ENCODE results near the gene NPTXR. TPM values are rescaled to one million over a fixed set of nuclear protein-coding genes. Genes with fewer than 3 reads are reported as not detected.
A peak's percentile ranks its signal among the peaks of the same experiment; 100 is the strongest.
"Not testable (repeated sequence)": the region's sequence is repeated elsewhere in the genome, so short reads cannot be mapped to it uniquely, and the experiment has no call there.

The NPTXR gene
- total and polyA plus RNA-seq, 2 donors = 0.28 to 1.3 TPM

DNA sequence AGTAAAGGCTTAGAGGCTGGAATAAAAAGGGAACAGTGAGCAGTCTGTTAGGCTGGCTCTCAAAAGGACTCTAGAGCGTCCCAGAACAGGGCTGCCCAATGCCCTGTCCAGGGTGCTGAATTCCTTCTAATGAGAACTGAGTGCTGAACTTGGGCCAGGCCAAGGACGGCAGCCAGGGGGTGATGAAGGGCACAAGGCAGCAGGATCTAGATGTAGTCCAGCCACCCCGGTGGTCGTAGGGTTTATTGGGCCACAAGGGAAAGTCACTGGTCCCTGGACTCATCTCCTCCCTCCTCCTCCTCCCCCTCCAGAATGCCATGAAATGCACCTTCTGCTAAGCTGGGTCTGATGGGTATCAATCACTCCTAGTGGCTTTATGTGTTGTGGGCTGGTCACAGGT is 19.2 kb downstream of the NPTXR start:
- H3K9me3 ChIP-seq (ENCODE audit: control insufficient read depth in 2 of 2, insufficient read depth in 1 of 2, low read length in 1 of 2) = no peaks in the 10 kb centered on the region
- no peaks in the 10 kb centered on the region for H3K4me1 ChIP-seq (ENCODE audit: control insufficient read depth in 2 of 2, insufficient read depth in 2 of 2, low read length in 2 of 2)
- H3K36me3 ChIP-seq (ENCODE audit: control insufficient read depth in 2 of 2, insufficient read depth in 2 of 2, low read length in 1 of 2) = no peaks in the 10 kb centered on the region
- 9% methylated on average over 4 of the region's 4 CpGs for WGBS
- DNase-seq (ENCODE audit: low read depth in 6 of 9, low spot score in 9 of 9) = peak; percentile 24 to 84 (median 65)
- no peak overlapping the region for H3K4me3 ChIP-seq (ENCODE audit: low read length in 2 of 2)
- peaks cover 0 to 9% of the 10 kb centered on the region in 2 donors for H3K27me3 ChIP-seq (ENCODE audit: control insufficient read depth in 2 of 2, insufficient read depth in 1 of 2, low read length in 1 of 2)
- H3K27ac ChIP-seq (ENCODE audit: low read depth in 1 of 2, low read length in 1 of 2) = no peak overlapping the region

DNA sequence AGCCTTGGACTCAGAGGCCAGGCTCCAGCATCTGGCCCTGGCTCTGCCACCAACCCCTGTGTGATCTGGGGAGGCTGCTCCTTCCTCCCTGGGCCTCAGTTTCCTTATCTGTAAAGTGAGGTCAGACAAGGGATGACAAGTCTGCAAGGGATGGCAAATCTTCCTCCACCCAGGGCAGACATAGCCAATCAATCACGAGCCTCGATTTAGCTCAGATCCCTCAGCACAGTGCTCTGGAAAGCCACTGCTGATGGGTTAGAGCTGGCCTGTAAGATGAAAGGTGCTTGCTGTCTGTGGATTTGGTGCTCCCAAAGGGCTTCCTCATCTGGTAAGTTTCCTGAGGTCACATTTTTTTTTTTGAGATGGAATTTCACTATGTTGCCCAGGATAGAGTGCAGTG is 20.2 kb downstream of the NPTXR start:
- H3K36me3 ChIP-seq (ENCODE audit: control insufficient read depth in 2 of 2, insufficient read depth in 2 of 2, low read length in 1 of 2) = no peaks in the 10 kb centered on the region
- H3K4me1 ChIP-seq (ENCODE audit: control insufficient read depth in 2 of 2, insufficient read depth in 2 of 2, low read length in 2 of 2) = no peaks in the 10 kb centered on the region
- H3K9me3 ChIP-seq (ENCODE audit: control insufficient read depth in 2 of 2, insufficient read depth in 1 of 2, low read length in 1 of 2) = no peaks in the 10 kb centered on the region
- 96% methylated on average over 2 of the region's 2 CpGs for WGBS
- no peak overlapping the region for H3K4me3 ChIP-seq (ENCODE audit: low read length in 2 of 2)
- DNase-seq (ENCODE audit: low read depth in 6 of 9, low spot score in 9 of 9) = no peak
- H3K27me3 ChIP-seq (ENCODE audit: control insufficient read depth in 2 of 2, insufficient read depth in 1 of 2, low read length in 1 of 2) = peaks cover 0 to 14% of the 10 kb centered on the region in 2 donors
- H3K27ac ChIP-seq (ENCODE audit: low read depth in 1 of 2, low read length in 1 of 2) = no peak overlapping the region

DNA sequence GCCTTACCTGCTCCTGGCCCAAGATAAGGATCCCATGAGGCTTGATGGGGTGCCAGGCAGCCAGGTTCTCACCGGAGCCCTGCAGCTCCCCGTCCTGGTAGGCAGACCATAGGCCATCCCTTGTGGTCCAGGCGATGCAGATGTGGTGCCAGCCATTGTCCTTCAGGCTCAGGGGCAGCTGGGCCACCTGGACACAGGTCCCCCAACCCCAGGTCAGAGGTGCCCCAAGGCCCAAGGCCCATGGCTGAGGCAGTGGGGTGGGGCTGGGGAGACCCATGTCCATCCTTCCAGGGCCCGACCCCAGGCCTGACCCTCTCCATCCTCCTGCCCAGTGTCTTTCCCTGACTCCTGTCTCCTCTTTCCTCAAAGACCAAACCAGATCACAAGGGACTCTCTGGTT is 20.8 kb downstream of the NPTXR start:
- no peak overlapping the region for H3K27ac ChIP-seq (ENCODE audit: low read depth in 1 of 2, low read length in 1 of 2)
- DNase-seq (ENCODE audit: low read depth in 6 of 9, low spot score in 9 of 9) = no peak
- H3K4me3 ChIP-seq (ENCODE audit: low read length in 2 of 2) = no peak overlapping the region
- no peaks in the 10 kb centered on the region for H3K9me3 ChIP-seq (ENCODE audit: control insufficient read depth in 2 of 2, insufficient read depth in 1 of 2, low read length in 1 of 2)
- 98% methylated on average over 4 of the region's 4 CpGs for WGBS
- no peaks in the 10 kb centered on the region for H3K36me3 ChIP-seq (ENCODE audit: control insufficient read depth in 2 of 2, insufficient read depth in 2 of 2, low read length in 1 of 2)
- no peaks in the 10 kb centered on the region for H3K4me1 ChIP-seq (ENCODE audit: control insufficient read depth in 2 of 2, insufficient read depth in 2 of 2, low read length in 2 of 2)
- H3K27me3 ChIP-seq (ENCODE audit: control insufficient read depth in 2 of 2, insufficient read depth in 1 of 2, low read length in 1 of 2) = peaks cover 0 to 12% of the 10 kb centered on the region in 2 donors

DNA sequence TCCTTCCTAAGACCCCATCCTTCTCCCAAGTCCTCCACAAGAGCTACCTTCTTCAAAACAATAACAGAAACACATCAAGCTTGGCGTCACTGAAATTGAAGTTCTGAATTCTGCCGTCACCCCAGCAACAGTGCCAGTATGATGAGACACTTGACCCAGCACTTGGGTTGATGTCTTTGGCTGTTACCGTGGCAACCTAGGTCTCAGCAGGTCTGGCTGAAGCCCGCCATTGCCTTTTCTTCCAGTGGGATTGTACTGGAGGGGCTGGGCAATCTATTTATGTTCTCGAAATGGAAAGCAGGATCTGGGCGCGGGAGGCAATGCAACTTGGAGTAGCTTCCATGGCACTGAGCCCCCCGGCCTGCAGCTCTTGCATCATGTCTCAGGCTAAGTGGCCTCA is 23.8 kb downstream of the NPTXR start:
- H3K4me3 ChIP-seq (ENCODE audit: low read length in 2 of 2) = no peak overlapping the region
- no peaks in the 10 kb centered on the region for H3K36me3 ChIP-seq (ENCODE audit: control insufficient read depth in 2 of 2, insufficient read depth in 2 of 2, low read length in 1 of 2)
- no peak for DNase-seq (ENCODE audit: low read depth in 6 of 9, low spot score in 9 of 9)
- no peaks in the 10 kb centered on the region for H3K9me3 ChIP-seq (ENCODE audit: control insufficient read depth in 2 of 2, insufficient read depth in 1 of 2, low read length in 1 of 2)
- peaks cover 0 to 10% of the 10 kb centered on the region in 2 donors for H3K27me3 ChIP-seq (ENCODE audit: control insufficient read depth in 2 of 2, insufficient read depth in 1 of 2, low read length in 1 of 2)
- H3K27ac ChIP-seq (ENCODE audit: low read depth in 1 of 2, low read length in 1 of 2) = no peak overlapping the region
- WGBS = 92% methylated on average over 8 of the region's 8 CpGs
- no peaks in the 10 kb centered on the region for H3K4me1 ChIP-seq (ENCODE audit: control insufficient read depth in 2 of 2, insufficient read depth in 2 of 2, low read length in 2 of 2)

DNA sequence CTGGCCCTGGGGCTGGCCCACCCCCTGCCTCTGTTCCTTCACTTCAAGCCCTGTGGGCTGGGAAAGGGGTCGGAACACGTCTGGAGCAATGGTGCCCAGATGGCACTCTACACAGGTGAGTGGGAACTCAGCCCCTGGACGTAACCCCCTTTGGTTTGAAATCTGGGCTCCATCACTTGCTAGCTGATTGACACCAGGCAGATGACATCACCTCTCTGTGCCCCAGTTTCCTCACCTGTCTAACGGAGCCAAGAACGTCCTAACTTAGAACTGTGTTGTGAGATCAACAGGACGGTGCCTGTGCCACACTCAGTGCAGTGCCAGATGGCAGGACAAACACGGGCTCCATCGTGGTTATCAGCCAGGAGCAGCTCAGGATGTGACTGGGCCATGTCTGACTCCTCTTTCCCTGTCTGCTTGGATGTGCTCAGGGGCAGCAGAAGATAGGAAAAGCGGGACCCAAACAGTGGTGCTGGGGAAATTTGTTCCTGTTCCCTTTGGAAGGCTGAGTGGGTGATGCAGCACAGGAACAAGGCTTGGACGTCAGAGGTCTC is 24.4 kb downstream of the NPTXR start:
- Histone ChIP-seq H3K4me1 (ENCODE audit: control insufficient read depth in 2 of 2, insufficient read depth in 2 of 2, low read length in 2 of 2) (no peaks in the 10 kb centered on the region), H3K27me3 (ENCODE audit: control insufficient read depth in 2 of 2, insufficient read depth in 1 of 2, low read length in 1 of 2) (peaks cover 0 to 11% of the 10 kb centered on the region in 2 donors), H3K36me3 (ENCODE audit: control insufficient read depth in 2 of 2, insufficient read depth in 2 of 2, low read length in 1 of 2) (no peaks in the 10 kb centered on the region)

DNA sequence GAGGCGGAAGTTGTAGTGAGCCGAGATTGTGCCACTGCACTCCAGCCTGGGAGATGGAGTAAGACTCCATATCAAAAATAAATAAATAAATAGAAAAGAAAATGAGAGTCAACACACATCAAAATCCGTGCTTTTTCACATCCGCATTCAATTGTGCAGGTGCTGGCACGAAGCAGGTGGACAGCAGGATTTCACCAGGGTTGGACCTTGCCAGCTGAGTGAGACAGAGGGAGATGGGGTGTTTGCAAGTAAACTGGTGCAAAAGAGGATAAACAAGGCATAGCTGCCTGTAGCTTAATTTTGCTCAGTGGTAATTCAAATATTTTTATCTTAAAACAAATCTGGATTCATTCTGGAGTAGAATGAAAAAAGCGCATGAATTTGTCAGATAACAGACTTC is 26.6 kb downstream of the NPTXR start:
- H3K9me3 ChIP-seq (ENCODE audit: control insufficient read depth in 2 of 2, insufficient read depth in 1 of 2, low read length in 1 of 2) = no peaks in the 10 kb centered on the region
- peaks cover 0 to 11% of the 10 kb centered on the region in 2 donors for H3K27me3 ChIP-seq (ENCODE audit: control insufficient read depth in 2 of 2, insufficient read depth in 1 of 2, low read length in 1 of 2)
- H3K4me1 ChIP-seq (ENCODE audit: control insufficient read depth in 2 of 2, insufficient read depth in 2 of 2, low read length in 2 of 2) = no peaks in the 10 kb centered on the region
- no peak for DNase-seq (ENCODE audit: low read depth in 6 of 9, low spot score in 9 of 9)
- WGBS = 93% methylated on average over 6 of the region's 6 CpGs
- H3K4me3 ChIP-seq (ENCODE audit: low read length in 2 of 2) = no peak overlapping the region
- H3K36me3 ChIP-seq (ENCODE audit: control insufficient read depth in 2 of 2, insufficient read depth in 2 of 2, low read length in 1 of 2) = no peaks in the 10 kb centered on the region
- H3K27ac ChIP-seq (ENCODE audit: low read depth in 1 of 2, low read length in 1 of 2) = no peak overlapping the region

More for the DNA sequence above, 24.4 kb downstream of the NPTXR start:
- no peak for DNase-seq (ENCODE audit: low read depth in 6 of 9, low spot score in 9 of 9)
- H3K9me3 ChIP-seq (ENCODE audit: control insufficient read depth in 2 of 2, insufficient read depth in 1 of 2, low read length in 1 of 2) = no peaks in the 10 kb centered on the region
- 91% methylated on average over 10 of the region's 10 CpGs for WGBS
- H3K4me3 ChIP-seq (ENCODE audit: low read length in 2 of 2) = no peak overlapping the region
- no peak overlapping the region for H3K27ac ChIP-seq (ENCODE audit: low read depth in 1 of 2, low read length in 1 of 2)

DNA sequence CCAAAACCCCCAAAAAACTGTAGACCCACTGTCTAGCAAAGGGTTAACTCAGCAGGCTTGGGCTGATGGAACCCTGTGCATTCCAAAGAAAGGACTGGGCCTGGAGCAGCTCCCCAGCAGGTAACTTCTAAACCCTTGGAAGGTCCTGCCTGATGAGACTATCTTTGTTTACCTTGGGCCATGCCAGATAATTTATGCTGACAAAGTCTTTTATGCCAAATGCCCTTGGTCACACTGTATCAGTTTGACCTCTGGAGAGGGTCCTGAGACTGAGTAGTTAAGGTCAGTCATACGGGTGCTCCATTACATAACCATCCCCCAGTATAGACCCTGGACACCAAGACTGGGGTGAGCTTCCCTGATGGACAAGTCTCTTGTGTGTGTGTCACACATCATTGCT is 28.0 kb downstream of the NPTXR start:
- 76% methylated on average over 1 of the region's 1 CpG for WGBS

DNA sequence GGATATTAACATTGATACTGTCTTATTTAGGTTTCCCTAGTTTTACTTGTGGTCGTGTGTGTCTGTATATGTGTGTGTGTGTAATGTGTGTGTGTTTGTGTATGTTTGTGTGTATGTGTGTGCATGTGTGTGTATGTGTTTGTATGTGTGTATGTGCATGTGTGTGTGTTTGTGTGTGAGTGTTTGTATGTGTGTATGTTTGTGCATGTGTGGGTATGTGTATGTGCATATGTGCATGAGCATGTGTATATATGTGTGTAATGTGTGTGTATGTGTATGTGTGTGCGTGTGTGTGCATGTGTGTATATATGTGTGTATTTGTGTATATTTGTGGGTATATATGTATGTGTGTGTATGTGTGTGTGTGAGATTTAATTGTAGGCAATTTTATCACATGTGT is 32.6 kb downstream of the NPTXR start:
- no peak for DNase-seq (ENCODE audit: low read depth in 6 of 9, low spot score in 9 of 9)
- WGBS = 89% methylated on average over 2 of the region's 2 CpGs

More for the DNA sequence above, 28.0 kb downstream of the NPTXR start:
- H3K4me3 ChIP-seq (ENCODE audit: low read length in 2 of 2) = no peak overlapping the region
- no peak overlapping the region for H3K27ac ChIP-seq (ENCODE audit: low read depth in 1 of 2, low read length in 1 of 2)
- no peak for DNase-seq (ENCODE audit: low read depth in 6 of 9, low spot score in 9 of 9)
- H3K9me3 ChIP-seq (ENCODE audit: control insufficient read depth in 2 of 2, insufficient read depth in 1 of 2, low read length in 1 of 2) = no peaks in the 10 kb centered on the region
- no peaks in the 10 kb centered on the region for H3K4me1 ChIP-seq (ENCODE audit: control insufficient read depth in 2 of 2, insufficient read depth in 2 of 2, low read length in 2 of 2)
- H3K27me3 ChIP-seq (ENCODE audit: control insufficient read depth in 2 of 2, insufficient read depth in 1 of 2, low read length in 1 of 2) = peaks cover 0 to 11% of the 10 kb centered on the region in 2 donors
- H3K36me3 ChIP-seq (ENCODE audit: control insufficient read depth in 2 of 2, insufficient read depth in 2 of 2, low read length in 1 of 2) = no peaks in the 10 kb centered on the region

DNA sequence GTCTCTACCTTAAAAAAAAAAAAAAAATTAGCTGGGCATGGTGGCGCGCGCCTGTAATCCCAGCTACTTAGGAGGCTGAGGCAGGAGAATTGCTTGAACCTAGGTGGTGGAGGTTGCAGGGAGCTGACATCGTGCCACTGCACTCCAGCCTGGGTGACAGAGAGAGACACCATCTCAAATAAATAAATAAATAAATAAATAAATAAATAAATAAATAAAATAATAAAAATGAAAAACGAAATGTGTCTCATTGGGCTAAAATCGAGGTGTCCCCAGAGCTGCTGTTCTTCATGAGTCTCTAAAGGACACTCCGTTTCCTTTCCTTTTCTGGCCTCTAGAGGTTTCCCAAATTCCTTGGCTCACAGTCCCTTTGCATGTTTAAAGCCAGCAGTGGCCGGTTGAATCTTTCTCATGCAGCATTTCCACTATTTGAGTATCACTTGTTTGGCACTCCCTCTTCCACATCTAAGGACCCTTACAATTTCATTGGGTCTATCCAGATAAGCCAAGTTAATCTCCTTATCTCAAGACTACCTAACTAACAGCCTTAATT is 38.7 kb downstream of the NPTXR start:
- peaks cover 2 to 22% of the 10 kb centered on the region in 2 donors for H3K27me3 ChIP-seq (ENCODE audit: control insufficient read depth in 2 of 2, insufficient read depth in 1 of 2, low read length in 1 of 2)
- not testable (repeated sequence) for DNase-seq (ENCODE audit: low read depth in 6 of 9, low spot score in 9 of 9); H3K4me3 ChIP-seq (ENCODE audit: low read length in 2 of 2); H3K4me1 ChIP-seq (ENCODE audit: control insufficient read depth in 2 of 2, insufficient read depth in 2 of 2, low read length in 2 of 2); H3K36me3 ChIP-seq (ENCODE audit: control insufficient read depth in 2 of 2, insufficient read depth in 2 of 2, low read length in 1 of 2); H3K27ac ChIP-seq (ENCODE audit: low read depth in 1 of 2, low read length in 1 of 2); H3K9me3 ChIP-seq (ENCODE audit: control insufficient read depth in 2 of 2, insufficient read depth in 1 of 2, low read length in 1 of 2)
- 90% methylated on average over 8 of the region's 8 CpGs for WGBS

More for the DNA sequence above, 32.6 kb downstream of the NPTXR start:
- H3K9me3 ChIP-seq (ENCODE audit: control insufficient read depth in 2 of 2, insufficient read depth in 1 of 2, low read length in 1 of 2) = no peaks in the 10 kb centered on the region
- no peaks in the 10 kb centered on the region for H3K36me3 ChIP-seq (ENCODE audit: control insufficient read depth in 2 of 2, insufficient read depth in 2 of 2, low read length in 1 of 2)
- no peaks in the 10 kb centered on the region for H3K4me1 ChIP-seq (ENCODE audit: control insufficient read depth in 2 of 2, insufficient read depth in 2 of 2, low read length in 2 of 2)
- H3K27me3 ChIP-seq (ENCODE audit: control insufficient read depth in 2 of 2, insufficient read depth in 1 of 2, low read length in 1 of 2) = peaks cover 0 to 2% of the 10 kb centered on the region in 2 donors
- no peak overlapping the region for H3K27ac ChIP-seq (ENCODE audit: low read depth in 1 of 2, low read length in 1 of 2)
- no peak overlapping the region for H3K4me3 ChIP-seq (ENCODE audit: low read length in 2 of 2)

All from thymus (tissue), 11 donors.